SU-DHL-6 (cell line): ENCODE data around the gene POFUT2.

ENCODE experiments used
- H2AFZ ChIP-seq: fragments of 200-600 bp; sonication (generic); 2 replicates; pipeline ENCODE4 v1.6.1; 2014; ENCODE audit warnings: low read depth, mild to moderate bottlenecking, moderate library complexity, mixed read lengths, antibody characterized with exemption, low read length; ENCODE audit not compliant: severe bottlenecking
- H3F3A ChIP-seq: fragments of 200-600 bp; shearing (Covaris generic); 2 replicates; pipeline ENCODE4 v1.6.0; 2016; ENCODE audit warnings: antibody characterized with exemption, mild to moderate bottlenecking; ENCODE audit not compliant: insufficient read depth
- H3K27ac ChIP-seq: fragments of 200-600 bp; sonication (generic); 2 replicates; pipeline ENCODE4 v1.5.1; 2016; ENCODE audit warnings: low read depth, mild to moderate bottlenecking, low read length, moderate library complexity, mixed read lengths
- H3K27me3 ChIP-seq: fragments of 200-600 bp; sonication (generic), shearing (Covaris generic); 2 replicates; pipeline ENCODE4 v1.6.0; 2014; ENCODE audit warnings: mild to moderate bottlenecking, low read length
- H3K36me3 ChIP-seq: fragments of 200-600 bp; sonication (generic); 2 replicates; pipeline ENCODE4 v1.6.1; 2014; ENCODE audit warnings: mild to moderate bottlenecking, low read length, mixed read lengths
- H3K4me2 ChIP-seq: fragments of 300-600, 200-600 bp; shearing (Covaris generic), sonication (generic); 2 replicates; pipeline ENCODE4 v1.6.0; 2014; ENCODE audit warnings: low read length, low read depth, mild to moderate bottlenecking; ENCODE audit not compliant: poor library complexity, severe bottlenecking
- H3K4me3 ChIP-seq: fragments of 200-600 bp; sonication (generic); 2 replicates; pipeline ENCODE4 v1.5.1; 2014; ENCODE audit warnings: antibody characterized with exemption, low read length, mild to moderate bottlenecking, mixed read lengths; ENCODE audit not compliant: insufficient read depth, poor library complexity, severe bottlenecking
- H3K79me2 ChIP-seq: fragments of 200-600 bp; sonication (generic); 2 replicates; pipeline ENCODE4 v1.6.1; 2014; ENCODE audit warnings: mild to moderate bottlenecking, low read length, moderate library complexity; ENCODE audit not compliant: insufficient read depth
- H3K9ac ChIP-seq: fragments of 200-600 bp; sonication (generic); 2 replicates; pipeline ENCODE4 v1.7.0; 2014; ENCODE audit warnings: mild to moderate bottlenecking, low read length
- H3K9me2 ChIP-seq: fragments of 200-600 bp; sonication (generic); replicated peaks from 2 replicates; pipeline ENCODE4 v1.6.1; 2014; ENCODE audit warnings: low read length; ENCODE audit not compliant: insufficient read depth
- H3K9me3 ChIP-seq: fragments of 200-600 bp; sonication (generic); 2 replicates; pipeline ENCODE4 v1.6.1; 2014; ENCODE audit warnings: low read length, mixed read lengths; ENCODE audit not compliant: insufficient read depth
- H4K20me1 ChIP-seq: fragments of 200-600 bp; sonication (generic); 2 replicates; pipeline ENCODE4 v1.6.1; 2014; ENCODE audit warnings: low read depth, mild to moderate bottlenecking, antibody characterized with exemption, low read length, moderate library complexity, mixed read lengths
- CTCF ChIP-seq: fragments of 200-600 bp; sonication (generic); IDR thresholded peaks from one replicate; pipeline ENCODE4 v1.5.1; 2017; ENCODE audit warnings: antibody characterized with exemption, mild to moderate bottlenecking, low read length, moderate library complexity; ENCODE audit not compliant: insufficient read depth, poor library complexity, severe bottlenecking
- EZH2phosphoT487 ChIP-seq: fragments of 200-600 bp; sonication (generic), shearing (Covaris generic); conservative IDR thresholded peaks from 2 replicates; pipeline ENCODE4 v1.6.1; 2018; ENCODE audit warnings: mild to moderate bottlenecking, antibody characterized with exemption, low read length, moderate library complexity, mixed read lengths

Gene POFUT2

GRCh38 chr21:45256021-45256911, 31.4 kb downstream of the POFUT2 start:
- no peaks in the 10 kb centered on the region for H3K36me3 ChIP-seq
- no peaks in the 10 kb centered on the region for H3K79me2 ChIP-seq
- H2AFZ ChIP-seq, result no peak overlapping the region
- H3K27ac ChIP-seq, result no peak overlapping the region
- H3K9me2 ChIP-seq, result no peaks in the 10 kb centered on the region
- no peak for TF ChIP-seq EZH2phosphoT487
- no peak for TF ChIP-seq CTCF
- H3K9me3 ChIP-seq, result no peaks in the 10 kb centered on the region
- no peak overlapping the region for H3K4me2 ChIP-seq
- H3K27me3 ChIP-seq, result no peaks in the 10 kb centered on the region
- no peaks in the 10 kb centered on the region for H3F3A ChIP-seq
- no peak overlapping the region for H3K9ac ChIP-seq
- H4K20me1 ChIP-seq, result no peaks in the 10 kb centered on the region
- no peak overlapping the region for H3K4me3 ChIP-seq

DNA sequence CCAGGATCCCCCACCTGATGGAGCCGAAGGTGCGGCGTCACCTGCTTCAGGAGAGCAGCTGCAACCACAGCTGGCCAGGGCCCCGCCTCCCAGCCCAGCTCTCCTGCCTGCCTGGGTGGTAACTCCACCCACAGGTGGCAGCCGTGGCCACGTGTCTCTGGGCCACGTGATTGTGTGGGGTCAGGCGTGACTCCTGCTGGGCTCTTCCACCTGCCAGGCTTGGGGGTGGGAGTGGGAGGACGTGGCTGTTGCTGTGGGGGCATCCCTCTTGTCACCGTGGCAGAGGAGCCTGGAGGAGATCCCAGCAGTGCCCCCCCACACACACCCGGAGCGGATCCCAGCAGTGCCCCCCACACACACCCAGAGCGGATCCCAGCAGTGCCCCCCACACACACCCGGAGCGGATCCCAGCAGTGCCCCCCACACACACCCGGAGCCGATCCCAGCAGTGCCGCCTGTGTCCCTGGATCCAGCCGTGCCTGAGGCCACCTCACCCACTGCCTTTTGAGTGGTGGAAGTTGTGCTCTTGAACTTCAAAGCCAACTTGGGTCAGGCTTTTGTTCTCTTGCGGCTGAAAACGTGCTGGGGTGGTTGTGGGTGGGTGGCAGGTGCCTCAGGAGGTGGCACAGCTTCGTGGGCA, 32.2 kb downstream of the POFUT2 start:
- no peak for TF ChIP-seq EZH2phosphoT487
- TF ChIP-seq CTCF, result no peak
- Histone ChIP-seq H3K4me2 (no peak overlapping the region), H3F3A (no peaks in the 10 kb centered on the region), H3K27me3 (no peaks in the 10 kb centered on the region), H3K79me2 (no peaks in the 10 kb centered on the region), H4K20me1 (no peaks in the 10 kb centered on the region), H3K9me3 (no peaks in the 10 kb centered on the region), H3K36me3 (no peaks in the 10 kb centered on the region), H3K4me3 (no peak overlapping the region), H2AFZ (no peak overlapping the region), H3K27ac (no peak overlapping the region), H3K9me2 (no peaks in the 10 kb centered on the region), H3K9ac (no peak overlapping the region)

DNA sequence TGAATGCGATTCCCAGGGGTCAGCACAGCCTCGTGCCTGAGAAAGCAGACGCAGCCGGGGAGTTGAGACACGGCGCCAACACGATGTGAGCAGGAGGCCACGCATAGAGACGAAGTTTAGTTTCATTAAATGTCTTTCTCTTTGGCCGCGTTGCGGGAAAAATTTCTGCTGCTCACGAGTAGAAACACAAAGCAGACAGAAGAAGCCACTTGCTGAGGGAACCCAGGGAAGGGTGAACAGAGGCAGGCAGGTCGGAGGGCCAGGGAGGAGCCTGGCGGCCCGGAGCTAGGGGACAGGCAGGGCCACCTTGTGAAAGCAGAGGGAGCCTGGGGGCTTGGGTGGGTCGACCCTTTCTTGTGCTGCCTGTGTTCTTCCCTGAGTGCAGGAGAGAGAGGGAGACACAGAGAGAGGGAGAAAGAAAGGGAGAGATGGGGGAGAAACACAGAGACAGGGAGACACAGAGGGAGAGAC, 33.2 kb downstream of the POFUT2 start:
- no peaks in the 10 kb centered on the region for H3K9me2 ChIP-seq
- TF ChIP-seq CTCF, result no peak
- TF ChIP-seq EZH2phosphoT487, result no peak
- no peaks in the 10 kb centered on the region for H3K9me3 ChIP-seq
- H3K79me2 ChIP-seq, result no peaks in the 10 kb centered on the region
- H4K20me1 ChIP-seq, result no peaks in the 10 kb centered on the region
- H2AFZ ChIP-seq, result no peak overlapping the region
- no peak overlapping the region for H3K4me2 ChIP-seq
- no peak overlapping the region for H3K9ac ChIP-seq
- no peak overlapping the region for H3K4me3 ChIP-seq
- no peaks in the 10 kb centered on the region for H3K36me3 ChIP-seq
- H3F3A ChIP-seq, result no peaks in the 10 kb centered on the region
- no peak overlapping the region for H3K27ac ChIP-seq
- no peaks in the 10 kb centered on the region for H3K27me3 ChIP-seq
